GM21529 (cell line): ENCODE measurements around the gene CXCL16.

Source experiments
- ATAC-seq: cut with Tn5 transposase; IDR thresholded peaks from one replicate; pipeline ENCODE4 v1.9.1; 2021; ENCODE audit not compliant: unreplicated experiment

The CXCL16 gene

DNA sequence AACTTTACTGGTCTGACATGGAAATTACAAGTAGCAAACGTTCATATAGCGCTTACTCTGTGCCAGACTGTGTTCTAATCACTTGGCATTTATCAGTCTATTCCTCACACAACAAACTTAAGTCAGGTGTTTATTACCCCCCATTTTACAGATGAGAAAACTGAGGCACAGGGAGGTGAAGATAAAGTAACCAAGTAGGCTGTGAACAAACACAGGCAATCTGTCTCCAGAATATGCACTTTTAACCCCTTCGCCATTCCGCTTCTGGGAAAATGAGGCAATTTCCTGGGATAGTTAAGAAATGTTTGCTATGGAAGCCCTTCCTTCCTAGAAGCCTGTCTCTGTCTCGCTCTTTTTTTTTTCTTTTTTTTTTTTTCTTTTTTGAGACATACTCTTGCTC lies 12.2 kb upstream of the CXCL16 start:
- ATAC-seq: no peak

DNA sequence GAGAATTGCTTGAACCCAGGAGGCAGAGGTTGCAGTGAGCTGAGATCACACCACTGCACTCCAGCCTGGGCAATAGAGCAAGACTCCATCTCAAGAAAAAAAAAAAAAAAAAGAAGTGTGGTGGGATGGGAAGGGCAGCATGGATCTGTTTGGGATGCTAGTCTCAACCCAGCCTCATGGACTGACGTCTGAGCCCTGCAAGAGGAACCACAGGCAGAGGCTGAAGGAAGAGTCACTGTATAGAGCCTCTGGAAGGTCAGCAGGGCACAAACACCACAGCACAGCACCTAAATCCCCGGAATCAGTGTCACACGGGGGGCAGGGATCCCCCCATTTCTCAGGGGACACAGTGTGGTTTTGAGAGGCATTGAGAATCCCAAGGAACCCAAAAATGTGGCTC lies 10.9 kb upstream of the CXCL16 start:
- no peak for ATAC-seq

DNA sequence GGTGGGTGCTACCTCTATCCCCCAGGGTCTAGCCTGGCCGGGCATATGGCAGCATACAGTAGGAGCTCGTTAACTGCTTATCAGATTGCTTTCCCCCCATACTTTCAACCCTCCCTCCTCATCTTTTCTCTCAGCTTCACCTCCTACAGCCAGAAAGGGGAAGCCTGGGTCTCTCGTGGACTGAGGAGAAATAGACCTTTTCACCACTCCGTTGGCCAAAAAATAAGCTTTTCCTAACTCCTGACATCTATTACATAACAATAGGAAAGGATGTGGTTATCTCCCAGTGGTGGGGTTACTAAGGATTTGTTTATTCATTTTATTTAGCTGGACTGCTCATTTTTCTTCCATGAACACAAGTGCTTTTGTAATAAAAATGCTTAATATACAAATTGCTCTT lies 9.0 kb upstream of the CXCL16 start:
- no peak for ATAC-seq

DNA sequence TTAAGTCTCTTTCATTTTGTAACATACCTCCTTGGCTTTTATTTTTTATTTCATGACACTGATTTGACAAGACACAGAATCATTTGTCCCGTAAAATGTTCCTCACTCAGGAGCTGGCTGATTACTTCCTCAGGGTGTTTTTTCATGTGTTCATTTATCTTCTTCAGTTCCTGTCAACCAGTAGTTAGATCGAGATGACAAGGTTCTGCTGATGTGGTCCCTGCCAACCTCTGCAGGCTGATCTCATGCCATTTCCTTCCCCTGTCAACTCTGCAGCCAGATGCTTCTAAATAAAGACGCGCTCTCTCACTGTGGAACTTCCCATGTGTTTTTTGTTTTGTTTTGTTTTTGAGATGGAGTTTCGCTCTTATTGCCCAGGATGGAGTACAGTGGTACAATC lies 8.1 kb upstream of the CXCL16 start:
- no peak for ATAC-seq

DNA sequence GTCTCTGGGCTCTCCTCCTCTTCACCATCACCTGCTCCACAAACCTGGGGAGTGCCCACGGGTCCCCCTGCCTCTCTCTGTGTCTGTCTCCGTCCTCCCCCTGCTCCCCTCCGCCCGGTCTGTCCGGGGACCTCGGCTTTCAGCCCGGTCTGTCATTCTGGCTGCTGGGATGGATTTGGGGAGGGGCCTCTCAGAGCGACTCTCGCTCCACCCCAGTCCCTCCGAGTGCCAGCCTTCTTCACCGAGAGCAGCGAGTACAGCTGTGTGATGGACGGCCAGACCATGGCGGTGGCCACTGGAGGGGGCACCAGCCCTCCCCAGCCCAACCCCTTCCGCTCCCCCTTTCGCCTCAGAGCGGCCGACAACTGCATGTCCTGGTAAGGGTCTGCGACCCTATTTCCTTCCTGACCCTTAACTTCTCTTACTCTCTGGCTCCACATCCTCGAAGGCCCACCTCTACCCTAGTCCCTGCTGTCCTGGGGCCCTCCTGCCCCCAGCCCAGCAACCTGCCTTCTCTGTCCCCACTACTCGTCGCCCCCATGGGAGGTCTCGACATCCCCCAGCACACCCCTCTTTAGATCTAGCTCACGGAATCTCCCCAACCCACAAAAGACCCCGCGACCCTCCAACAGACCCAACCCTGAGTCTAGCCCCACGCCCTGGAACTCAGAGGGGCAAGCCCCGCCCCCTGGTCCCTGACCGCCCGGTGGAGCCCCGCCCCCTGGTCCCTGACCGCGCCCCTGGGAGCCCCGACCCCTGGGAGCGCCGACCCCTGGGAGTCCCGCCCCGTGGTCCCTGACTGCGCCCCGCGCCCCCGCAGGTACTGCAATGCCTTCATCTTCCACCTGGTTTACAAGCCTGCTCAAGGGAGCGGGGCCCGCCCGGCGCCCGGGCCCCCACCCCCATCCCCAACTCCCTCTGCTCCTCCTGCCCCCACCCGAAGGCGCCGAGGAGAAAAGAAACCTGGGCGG lies 5.6 kb upstream of the CXCL16 start:
- no peak for ATAC-seq

DNA sequence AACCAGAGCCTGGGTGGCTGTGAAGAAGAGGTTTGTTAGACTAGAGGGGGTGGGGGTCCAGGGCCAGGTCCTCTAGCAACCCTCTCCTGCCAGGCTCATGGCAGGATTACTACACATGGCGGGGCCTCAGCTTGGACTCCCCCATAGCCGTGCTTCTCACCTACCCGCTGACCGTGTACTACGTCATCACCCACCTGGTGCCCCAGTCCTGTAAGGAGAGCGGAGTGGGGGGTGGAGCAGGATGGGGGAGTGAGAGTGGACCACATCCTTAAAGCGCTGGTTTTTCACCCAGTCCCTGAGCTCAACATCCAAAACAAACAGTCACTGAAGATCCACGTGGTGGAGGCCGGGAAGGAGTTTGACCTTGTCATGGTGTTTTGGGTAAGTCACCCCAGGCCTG lies 4.2 kb upstream of the CXCL16 start:
- no peak for ATAC-seq

DNA sequence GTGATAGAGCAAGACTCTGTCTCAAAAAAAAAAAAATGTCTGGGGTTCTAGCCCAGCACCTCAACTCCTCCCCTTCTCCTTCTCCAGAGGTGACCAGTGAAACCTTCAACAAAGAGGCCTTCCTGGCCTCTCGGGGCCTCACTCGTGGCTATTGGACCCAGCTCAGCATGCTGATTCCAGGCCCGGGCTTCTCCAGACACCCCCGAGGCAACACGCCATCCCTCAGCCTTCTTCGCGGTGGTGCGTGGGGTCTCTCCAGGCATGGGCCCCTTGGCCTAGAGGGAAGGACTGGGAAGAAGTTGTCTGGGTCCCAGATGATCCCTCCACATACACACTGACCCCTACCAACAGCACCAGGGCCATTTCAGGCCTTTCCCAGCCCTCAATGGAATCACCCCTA lies 3.5 kb upstream of the CXCL16 start:
- no peak for ATAC-seq

DNA sequence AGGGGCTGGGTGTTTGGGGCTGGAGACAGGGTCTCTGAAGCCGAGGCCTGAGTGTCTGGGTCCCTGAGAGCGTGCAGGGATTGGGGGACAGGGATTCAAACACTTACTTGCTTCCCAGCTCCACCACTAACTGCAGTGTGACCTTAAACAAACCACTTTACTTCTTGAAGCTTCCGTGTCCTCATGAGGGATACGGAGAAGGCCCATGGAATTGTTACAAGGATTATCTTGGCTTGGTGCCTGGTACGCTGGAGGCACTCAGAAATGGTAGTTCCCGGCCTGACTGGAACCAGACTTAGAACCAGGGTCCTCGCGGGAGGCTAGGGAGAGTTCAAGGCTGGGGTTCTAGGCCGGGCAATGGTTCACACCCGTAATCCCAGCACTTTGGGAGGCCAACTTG lies 2.9 kb upstream of the CXCL16 start:
- ATAC-seq: no peak

DNA sequence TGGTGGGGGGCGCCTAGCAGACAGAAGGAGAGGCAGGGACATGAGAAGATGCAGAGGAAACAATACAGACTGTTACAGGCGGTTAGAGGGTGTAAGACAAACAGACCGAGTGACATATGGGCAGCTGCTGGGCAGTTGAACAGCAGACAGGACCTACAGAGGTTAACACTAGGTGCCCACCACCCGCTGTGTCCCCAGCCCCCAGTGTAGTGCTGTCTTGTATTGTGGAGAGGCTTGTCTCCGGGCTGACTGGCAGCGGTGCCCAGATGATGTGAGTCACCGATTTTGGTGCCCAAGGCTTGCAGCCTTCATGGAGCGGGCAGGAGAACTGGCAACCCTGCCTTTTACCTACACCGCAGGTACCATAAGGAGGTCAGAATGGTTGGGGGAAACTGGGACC lies 2.4 kb upstream of the CXCL16 start:
- no peak for ATAC-seq

DNA sequence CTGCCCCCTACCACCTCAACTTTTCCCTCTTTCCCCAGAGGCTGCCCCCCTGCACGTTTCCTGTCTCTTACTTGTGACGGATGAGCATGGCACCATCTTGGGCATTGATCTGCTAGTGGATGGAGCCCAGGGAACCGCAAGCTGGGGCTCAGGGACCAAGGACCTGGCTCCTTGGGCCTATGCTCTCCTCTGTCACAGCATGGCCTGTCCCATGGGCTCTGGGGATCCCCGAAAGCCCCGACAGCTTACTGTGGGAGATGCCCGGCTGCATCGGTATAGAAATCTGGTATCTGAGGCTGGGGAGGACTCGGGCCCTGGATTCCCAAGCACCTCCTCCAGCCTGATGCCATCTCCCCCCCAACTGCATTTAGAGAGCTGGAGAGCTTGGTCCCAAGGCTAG lies 1.8 kb upstream of the CXCL16 start:
- ATAC-seq: no peak

DNA sequence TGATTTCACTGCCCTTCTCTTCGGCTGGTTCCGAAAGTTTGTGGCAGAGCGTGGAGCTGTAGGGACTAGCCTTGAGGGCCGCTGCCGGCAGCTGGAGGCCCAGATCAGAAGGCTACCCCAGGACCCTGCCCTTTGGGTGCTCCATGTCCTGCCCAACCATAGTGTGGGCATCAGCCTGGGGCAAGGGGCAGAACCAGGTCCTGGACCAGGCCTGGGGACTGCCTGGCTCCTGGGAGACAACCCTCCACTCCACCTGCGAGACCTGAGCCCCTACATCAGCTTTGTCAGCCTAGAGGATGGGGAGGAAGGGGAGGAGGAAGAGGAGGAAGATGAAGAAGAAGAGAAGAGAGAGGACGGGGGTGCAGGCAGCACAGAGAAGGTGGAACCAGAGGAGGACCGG lies 856 bp upstream of the CXCL16 start:
- ATAC-seq: no peak

DNA sequence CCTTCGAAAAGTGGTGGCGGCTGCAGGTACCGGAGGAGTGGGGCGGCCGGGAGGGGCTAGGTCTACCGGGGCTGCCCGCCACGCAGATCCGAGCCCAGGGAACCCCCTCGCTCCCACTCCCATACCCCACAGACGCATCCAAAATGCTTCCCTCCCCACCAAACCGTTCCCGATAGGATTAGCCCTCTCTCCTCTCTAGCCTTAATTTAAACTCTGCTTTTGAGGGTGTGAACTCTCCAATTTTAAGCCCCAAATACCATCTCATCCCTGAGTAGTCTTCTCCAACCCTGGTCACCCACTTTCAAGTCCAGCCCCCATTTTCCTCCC lies 260 bp upstream of the CXCL16 start:
- no peak for ATAC-seq

DNA sequence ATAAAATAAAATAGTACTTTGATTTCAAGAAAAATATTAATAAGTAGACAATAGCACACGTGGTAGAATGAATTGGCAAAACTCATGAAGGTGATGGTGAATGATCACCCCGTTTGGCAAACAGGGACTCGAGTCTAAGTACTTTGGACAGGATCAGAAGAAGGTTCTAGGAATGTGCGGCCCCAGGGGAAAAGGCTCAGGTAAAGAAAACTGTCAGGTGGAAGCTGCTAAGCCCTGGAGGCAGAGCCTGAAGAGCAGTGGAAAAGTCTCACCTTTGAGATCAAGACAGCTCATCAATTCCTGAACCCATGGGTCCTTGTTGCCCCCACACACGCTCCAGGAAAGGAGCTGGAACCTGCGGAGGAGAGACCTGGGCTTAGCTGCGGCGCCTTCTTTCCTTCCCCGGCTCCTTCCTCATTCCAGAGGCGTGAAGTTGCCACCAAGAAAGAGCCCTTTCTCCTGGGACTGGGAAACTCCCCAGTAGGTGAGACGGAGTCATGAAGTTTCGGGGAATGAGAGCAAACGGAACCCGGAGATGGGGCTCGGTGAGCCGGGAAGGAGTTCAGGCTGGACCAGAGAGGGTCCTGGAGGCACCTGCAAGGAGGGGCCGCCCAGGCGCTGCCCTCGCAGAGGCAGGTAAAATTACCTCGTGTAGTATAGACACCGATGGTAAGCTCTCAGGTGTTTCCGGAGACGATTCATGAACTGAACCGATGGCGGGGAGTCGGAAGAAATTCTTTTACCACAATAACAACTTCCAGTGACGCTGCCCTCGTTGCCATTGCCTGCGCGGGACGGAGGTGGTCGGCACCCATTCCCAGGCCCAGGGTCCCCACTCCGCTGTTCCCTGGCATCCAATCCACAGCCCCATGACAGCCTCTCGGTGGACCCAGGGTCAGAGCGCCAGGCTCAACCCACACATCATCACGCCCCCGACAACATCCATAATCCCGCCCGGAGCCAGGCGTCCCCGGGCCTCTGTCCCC lies 1.3 kb downstream of the CXCL16 start:
- no peak for ATAC-seq

DNA sequence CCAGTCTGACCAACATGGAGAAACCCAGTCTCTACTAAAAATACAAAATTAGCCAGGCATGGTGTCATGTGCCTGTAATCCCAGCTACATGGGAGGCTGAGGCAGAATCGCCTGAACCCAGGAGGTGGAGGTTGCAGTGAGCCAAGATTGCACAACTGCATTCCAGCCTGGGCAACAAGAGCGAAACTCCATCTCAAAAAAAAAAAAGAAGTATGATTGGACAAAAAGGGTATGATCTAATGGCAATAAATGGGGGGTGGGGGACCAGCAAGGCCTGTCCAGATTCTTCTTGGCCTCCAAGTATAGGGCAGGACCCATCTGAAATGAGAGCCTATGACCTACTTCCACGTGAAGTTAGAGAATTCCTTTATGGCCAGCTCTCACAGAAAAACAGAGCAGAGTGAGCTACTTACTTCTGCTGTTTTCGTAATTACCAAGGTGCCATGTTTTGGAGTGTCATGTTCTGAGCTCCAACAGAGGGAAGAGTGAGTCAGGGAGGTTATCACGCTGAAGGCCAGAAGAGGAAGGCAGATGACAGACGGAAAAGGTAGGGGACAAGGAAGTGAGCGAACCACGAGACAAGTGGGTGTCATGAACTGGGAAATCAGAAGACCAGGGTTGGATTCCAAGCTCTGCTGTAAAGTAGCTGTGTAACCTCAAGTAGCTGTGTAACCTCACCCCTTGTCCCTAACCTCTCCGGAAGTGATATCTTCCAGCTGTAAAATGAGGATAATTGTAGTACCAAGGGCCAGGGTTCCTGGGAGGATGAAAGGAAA lies 3.7 kb downstream of the CXCL16 start:
- ATAC-seq: no peak

DNA sequence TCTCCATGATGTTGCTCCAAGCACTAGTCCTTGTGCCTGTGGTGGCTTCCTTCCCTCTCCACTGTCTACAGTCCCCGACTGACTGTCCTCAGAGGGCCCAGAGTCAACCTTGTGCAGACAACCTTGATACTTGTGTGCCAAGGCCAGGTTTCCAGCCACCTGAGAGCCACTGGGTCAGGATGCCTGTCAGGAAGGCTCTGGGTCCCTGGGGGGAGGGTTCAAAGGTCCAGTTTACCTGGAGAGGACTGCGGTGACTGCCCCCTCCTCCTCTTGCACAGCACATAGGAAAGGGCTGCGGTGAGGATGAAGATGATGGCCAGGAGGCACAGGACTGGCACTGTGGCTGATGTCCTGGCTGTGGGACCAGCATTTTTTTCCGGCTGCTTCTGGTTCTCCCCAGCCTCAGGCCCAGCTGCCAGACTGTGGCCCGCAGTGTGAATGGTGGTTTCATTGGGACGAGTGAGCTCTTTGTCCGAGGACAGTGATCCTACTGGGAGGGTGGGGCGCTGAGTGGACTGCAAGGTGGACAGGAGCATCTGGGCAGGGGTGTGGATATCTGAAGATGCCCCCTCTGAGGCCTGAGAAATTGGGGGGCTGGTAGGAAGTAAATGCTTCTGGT lies 4.8 kb downstream of the CXCL16 start:
- ATAC-seq: no peak

DNA sequence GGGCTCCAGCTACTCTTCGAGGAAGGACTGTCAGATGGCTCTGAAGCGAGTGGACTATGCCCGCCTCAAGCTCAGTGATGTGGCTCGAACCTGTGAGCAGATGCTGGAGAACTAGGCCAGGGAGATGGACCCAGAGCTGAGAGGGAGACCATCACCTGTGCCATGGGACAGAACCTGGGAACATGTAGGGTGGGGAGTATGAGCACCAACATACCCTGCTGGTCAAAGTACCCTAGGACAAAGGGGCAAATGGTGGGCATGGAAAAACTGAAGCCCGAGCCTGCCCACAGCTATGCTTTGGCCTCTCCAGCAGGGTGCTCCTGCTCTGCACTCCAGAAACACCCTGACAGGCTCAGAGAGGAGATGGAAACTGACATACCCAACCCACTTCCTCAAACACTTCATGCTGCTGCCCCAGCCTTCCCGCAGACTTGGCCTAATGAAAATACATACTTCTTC lies 6.6 kb downstream of the CXCL16 start:
- ATAC-seq: no peak

DNA sequence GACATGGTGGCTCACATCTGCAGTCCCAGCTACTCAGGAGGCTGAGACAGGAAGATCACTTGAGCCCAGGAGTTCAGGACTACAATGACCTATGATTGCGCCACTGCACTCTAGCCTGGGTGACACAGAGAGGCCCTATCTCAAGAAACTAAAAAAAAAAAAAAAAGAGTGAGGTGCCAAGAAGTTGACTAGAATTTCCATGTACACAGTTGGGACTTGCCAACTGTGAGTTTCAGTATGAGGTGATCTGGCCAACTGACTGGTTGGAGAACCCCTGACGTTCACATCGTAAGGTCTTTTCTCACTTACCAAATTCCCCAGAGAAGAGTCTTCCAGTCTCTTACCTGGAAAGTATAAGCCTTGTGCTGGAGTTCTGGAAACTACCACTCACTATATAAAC lies 11.6 kb downstream of the CXCL16 start:
- ATAC-seq: no peak

DNA sequence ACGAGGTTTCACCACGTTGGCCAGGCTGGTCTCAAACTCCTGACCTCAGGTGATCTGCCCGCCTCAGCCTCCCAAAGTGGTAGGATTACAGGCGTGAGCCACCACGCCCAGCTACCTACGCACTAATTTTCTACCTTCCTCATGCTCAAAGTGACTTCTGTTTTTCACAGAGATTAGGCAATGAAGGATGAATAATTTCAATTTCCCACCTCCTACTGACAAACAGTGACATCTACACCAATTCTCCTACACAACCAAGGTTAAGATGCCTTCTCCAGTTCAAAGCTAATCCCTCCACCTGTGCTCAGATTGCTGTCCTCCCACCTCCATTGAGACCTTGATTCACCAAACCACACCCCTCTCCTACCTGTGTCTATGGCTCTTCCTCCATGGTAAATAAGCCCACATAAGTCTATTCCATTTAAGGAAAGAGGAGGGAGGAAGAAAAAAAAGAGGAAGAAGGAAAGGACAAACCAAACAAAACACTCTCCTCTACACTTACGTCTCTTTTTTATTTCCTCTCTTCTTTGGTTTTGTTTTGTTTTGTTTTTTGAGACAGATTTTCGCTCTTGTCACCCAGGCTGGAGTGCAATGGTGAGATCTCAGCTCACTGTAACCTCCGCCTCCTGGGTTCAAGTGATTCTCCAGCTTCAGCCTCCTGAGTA lies 13.9 kb downstream of the CXCL16 start:
- no peak for ATAC-seq

DNA sequence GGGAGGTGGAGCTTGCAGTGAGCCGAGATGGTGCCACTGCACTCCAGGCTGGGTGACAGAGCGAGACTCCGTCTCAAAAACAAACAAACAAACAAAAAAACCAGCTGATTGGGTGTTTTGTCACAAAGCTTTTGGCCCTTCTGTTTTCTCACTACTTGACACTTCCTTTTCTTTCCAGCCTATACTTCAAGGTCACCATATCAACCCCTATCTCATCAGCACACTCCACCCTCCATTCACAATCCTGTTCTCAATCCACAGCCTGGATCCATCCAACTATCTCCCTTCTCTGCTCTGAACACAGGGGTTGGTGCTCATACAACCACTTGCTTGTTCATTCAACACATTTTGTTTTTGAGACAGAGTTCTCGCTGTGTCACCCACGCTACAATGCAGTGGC lies 15.1 kb downstream of the CXCL16 start:
- ATAC-seq: no peak

DNA sequence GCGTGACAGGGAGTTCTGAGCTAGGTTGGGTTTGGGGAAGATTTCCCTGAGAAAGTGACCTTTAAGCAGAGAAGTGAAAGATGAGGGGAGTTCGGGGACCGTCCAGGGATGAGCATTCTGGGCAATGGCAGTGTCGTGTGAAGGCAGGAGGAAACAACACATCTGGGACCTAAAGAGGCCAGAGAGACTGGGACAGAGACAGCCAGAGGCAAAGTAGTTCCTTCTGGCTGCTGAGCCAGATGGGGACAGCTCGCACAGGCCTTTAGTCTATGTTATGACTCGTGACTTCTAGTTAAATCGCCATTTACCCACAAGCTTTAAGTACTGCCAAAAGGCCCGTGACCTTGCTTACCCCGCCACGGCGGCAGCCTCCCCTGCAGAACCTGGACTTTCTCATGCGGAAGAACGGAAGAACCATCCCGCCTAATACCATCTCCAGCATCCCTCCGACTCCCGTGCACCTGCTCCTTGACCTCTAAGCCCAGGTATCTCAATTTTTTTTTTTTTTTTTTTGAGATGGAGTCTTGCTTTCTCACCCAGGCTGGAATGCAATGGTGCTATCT lies 17.0 kb downstream of the CXCL16 start:
- ATAC-seq: no peak
